H9 (cell line): ENCODE measurements around the gene TOR3A. TPM values are rescaled to one million over a fixed set of nuclear protein-coding genes. Genes with fewer than 3 reads are reported as not detected.

Experiments used
- DNase-seq: peaks from one replicate; pipeline ENCODE4 v3.0.0-alpha.2; 2017
- H2AFZ ChIP-seq: one replicate; pipeline ENCODE4 v1.6.1; 2013; ENCODE audit warnings: mild to moderate bottlenecking, low read length, control low read depth, moderate library complexity
- H2AK5ac ChIP-seq: 2 replicates; pipeline ENCODE4 v1.6.1; 2013; ENCODE audit warnings: low read length, control low read depth, mixed read lengths; ENCODE audit not compliant: insufficient read length
- H2BK120ac ChIP-seq: one replicate; pipeline ENCODE4 v1.6.1; 2013; ENCODE audit warnings: low read depth, mild to moderate bottlenecking, low read length, control low read depth, inconsistent platforms; ENCODE audit not compliant: poor library complexity, severe bottlenecking
- H2BK12ac ChIP-seq: 2 replicates; pipeline ENCODE4 v1.6.1; 2013; ENCODE audit warnings: low read length, control low read depth, mixed read lengths, low read depth; ENCODE audit not compliant: insufficient read length
- H2BK15ac ChIP-seq: 2 replicates; pipeline ENCODE4 v1.6.1; 2013; ENCODE audit warnings: low read depth, low read length, control low read depth
- H2BK20ac ChIP-seq: one replicate; pipeline ENCODE4 v1.6.1; 2013; ENCODE audit warnings: low read depth, mild to moderate bottlenecking, low read length, control low read depth, inconsistent platforms; ENCODE audit not compliant: poor library complexity, severe bottlenecking
- H2BK5ac ChIP-seq: 2 replicates; pipeline ENCODE4 v1.6.1; 2013; ENCODE audit warnings: low read length, control low read depth, mixed read lengths; ENCODE audit not compliant: insufficient read length
- H3K14ac ChIP-seq: 2 replicates; pipeline ENCODE4 v1.6.1; 2013; ENCODE audit warnings: low read length, control low read depth; ENCODE audit not compliant: insufficient read depth
- H3K18ac ChIP-seq: 2 replicates; pipeline ENCODE4 v1.6.1; 2013; ENCODE audit warnings: low read depth, mild to moderate bottlenecking, mixed read lengths, low read length, control low read depth; ENCODE audit not compliant: insufficient read length
- H3K23ac ChIP-seq: 2 replicates; pipeline ENCODE4 v1.6.1; 2013; ENCODE audit warnings: low read length, control low read depth, mixed read lengths, low read depth; ENCODE audit not compliant: insufficient read length
- H3K23me2 ChIP-seq: 2 replicates; pipeline ENCODE4 v1.6.1; 2013; ENCODE audit warnings: low read depth, mild to moderate bottlenecking, mixed read lengths, low read length, control low read depth; ENCODE audit not compliant: insufficient read length, poor library complexity, severe bottlenecking
- H3K27ac ChIP-seq: 2 replicates; pipeline ENCODE4 v1.5.1; 2013; ENCODE audit warnings: low read length, control low read depth, mixed read lengths, low read depth; ENCODE audit not compliant: insufficient read length
- H3K27me3 ChIP-seq: 2 replicates; pipeline ENCODE4 v1.6.1; 2013; ENCODE audit warnings: low read length, control low read depth, inconsistent platforms; ENCODE audit not compliant: insufficient read depth
- H3K4ac ChIP-seq: 2 replicates; pipeline ENCODE4 v1.6.1; 2013; ENCODE audit warnings: low read depth, mild to moderate bottlenecking, control low read depth, inconsistent platforms, low read length, moderate library complexity
- H3K4me1 ChIP-seq: 2 replicates; pipeline ENCODE4 v1.6.1; 2013; ENCODE audit warnings: low read length, control low read depth, inconsistent platforms; ENCODE audit not compliant: insufficient read depth
- H3K4me2 ChIP-seq: 2 replicates; pipeline ENCODE4 v1.6.1; 2013; ENCODE audit warnings: low read length, control low read depth, mixed read lengths; ENCODE audit not compliant: insufficient read length, insufficient read depth
- H3K56ac ChIP-seq: 2 replicates; pipeline ENCODE4 v1.6.1; 2013; ENCODE audit warnings: low read depth, mild to moderate bottlenecking, mixed read lengths, low read length, control low read depth; ENCODE audit not compliant: insufficient read length
- H3K79me1 ChIP-seq: 2 replicates; pipeline ENCODE4 v1.6.1; 2013; ENCODE audit warnings: low read depth, mild to moderate bottlenecking, moderate library complexity, low read length, control low read depth, inconsistent platforms; ENCODE audit not compliant: insufficient read depth, poor library complexity, severe bottlenecking
- H3K79me2 ChIP-seq: 2 replicates; pipeline ENCODE4 v1.6.1; 2013; ENCODE audit warnings: low read length, control low read depth, inconsistent platforms; ENCODE audit not compliant: insufficient read depth
- H3K9ac ChIP-seq: 2 replicates; pipeline ENCODE4 v1.6.1; 2013; ENCODE audit warnings: low read length, control low read depth, mixed read lengths; ENCODE audit not compliant: insufficient read length; ENCODE audit errors: extremely low read depth
- H3K9me3 ChIP-seq: one replicate; pipeline ENCODE4 v1.6.1; 2013; ENCODE audit warnings: low read depth, low read length, inconsistent platforms; ENCODE audit not compliant: control insufficient read depth
- H3T11ph ChIP-seq: one replicate; pipeline ENCODE4 v1.6.1; 2013; ENCODE audit warnings: mild to moderate bottlenecking, low read length, control low read depth, inconsistent platforms
- H4K20me1 ChIP-seq: one replicate; pipeline ENCODE4 v1.6.1; 2013; ENCODE audit not compliant: control insufficient read depth, insufficient read length, insufficient read depth
- H4K5ac ChIP-seq: 2 replicates; pipeline ENCODE4 v1.6.1; 2013; ENCODE audit warnings: low read depth, mild to moderate bottlenecking, mixed read lengths, low read length, control low read depth; ENCODE audit not compliant: insufficient read length
- H4K8ac ChIP-seq: replicated peaks from 2 replicates; pipeline ENCODE4 v1.6.1; 2013; ENCODE audit warnings: low read length, control low read depth, mixed read lengths, low read depth; ENCODE audit not compliant: insufficient read length
- H4K91ac ChIP-seq: 2 replicates; pipeline ENCODE4 v1.6.1; 2013; ENCODE audit warnings: low read depth, mild to moderate bottlenecking, moderate library complexity, mixed read lengths, low read length, control low read depth; ENCODE audit not compliant: insufficient read length
- H3K27ac Mint-ChIP-seq, 3 experiments: 2 replicates in 2 of 3; 3 replicates in 1 of 3; pipeline ENCODE4 v1.8.0; 2020 to 2021; ENCODE audit warnings: mixed read lengths in 3 of 3, mild to moderate bottlenecking in 1 of 3, moderate library complexity in 1 of 3
- H3K27me3 Mint-ChIP-seq: 2 replicates; pipeline ENCODE4 v1.8.0; 2021; ENCODE audit warnings: low read depth, mild to moderate bottlenecking, moderate library complexity, mixed read lengths
- H3K36me3 Mint-ChIP-seq, 3 experiments: 2 replicates in 2 of 3; 3 replicates in 1 of 3; pipeline ENCODE4 v1.8.0; 2020 to 2021; ENCODE audit warnings: low read depth in 3 of 3, mixed read lengths in 3 of 3; ENCODE audit not compliant: insufficient read depth in 1 of 3
- H3K4me1 Mint-ChIP-seq, 2 experiments: 2 replicates each; pipeline ENCODE4 v1.8.0; 2020; ENCODE audit warnings: mixed read lengths in 2 of 2
- H3K4me3 Mint-ChIP-seq, 2 experiments: 2 replicates in 1 of 2; 3 replicates in 1 of 2; pipeline ENCODE4 v1.8.0; 2020 to 2021; ENCODE audit warnings: mild to moderate bottlenecking in 2 of 2, mixed read lengths in 2 of 2, moderate library complexity in 1 of 2
- H3K9me3 Mint-ChIP-seq, 2 experiments: 2 replicates in 1 of 2; 3 replicates in 1 of 2; pipeline ENCODE4 v1.8.0; 2020; ENCODE audit warnings: mild to moderate bottlenecking in 2 of 2, mixed read lengths in 2 of 2, moderate library complexity in 1 of 2
- CTCF ChIP-seq: fragments of 200-600 bp; sonication (generic); conservative IDR thresholded peaks from 3 replicates; pipeline ENCODE4 v1.8.0; 2021; ENCODE audit warnings: antibody characterized with exemption, mild to moderate bottlenecking
- WGBS: extraction: QIAGEN DNeasy Blood & Tissue Kit; methylation state at CpG from one replicate; pipeline ENCODE4 v1.1.7; 2013; ENCODE audit warnings: missing lambda C conversion rate, low lambda C conversion rate, mixed read lengths; ENCODE audit not compliant: insufficient read length; ENCODE audit errors: extremely low coverage; 5-methylcytosine and 5-hydroxymethylcytosine counted together
- total RNA-seq: library from RNA; stranded (reverse); gene quantifications from 2 replicates; pipeline ENCODE4 v1.2.1, GENCODE V29; 2021

Gene TOR3A
- total RNA-seq, 1 experiment from 2014 or later: 27.3 TPM

DNA sequence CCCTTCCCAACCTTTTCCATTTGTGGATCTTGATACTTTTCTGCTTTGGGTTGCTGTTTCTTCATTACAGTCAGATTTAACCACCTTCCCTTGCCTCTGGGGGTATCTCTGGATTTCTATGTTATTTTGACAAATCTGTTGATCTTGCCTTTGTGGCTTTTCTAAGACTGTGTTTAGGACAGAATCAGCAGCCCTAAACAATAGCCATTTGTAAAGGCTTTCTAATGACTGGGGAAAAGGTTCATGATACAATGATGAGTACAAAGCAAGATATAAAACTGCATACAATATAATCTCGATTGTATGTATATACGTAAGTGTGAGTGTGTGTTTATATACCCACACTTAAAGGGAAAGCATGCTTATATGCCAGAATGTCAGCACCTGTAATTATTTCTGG is 28.4 kb upstream of the TOR3A start:
- Histone ChIP-seq H2BK120ac (no peak overlapping the region), H3K4me2 (no peak overlapping the region), H3K23me2 (no peaks in the 10 kb centered on the region), H3K4ac (no peak overlapping the region), H4K20me1 (peaks cover 2% of the 10 kb centered on the region), H4K91ac (no peak overlapping the region), H3K56ac (no peak overlapping the region), H2BK15ac (no peak overlapping the region), H2AFZ (no peak overlapping the region), H3K9ac (no peak overlapping the region), H3T11ph (no peak overlapping the region), H4K5ac (no peak overlapping the region), H2AK5ac (no peak overlapping the region), H2BK12ac (no peak overlapping the region), H2BK20ac (no peak overlapping the region), H3K14ac (no peak overlapping the region), H3K9me3 (no peaks in the 10 kb centered on the region), H3K27me3 (no peaks in the 10 kb centered on the region), H3K79me1 (no peaks in the 10 kb centered on the region), H3K23ac (no peak overlapping the region), H3K27ac (no peak overlapping the region), H4K8ac (no peak overlapping the region), H3K79me2 (no peaks in the 10 kb centered on the region), H2BK5ac (no peak overlapping the region), H3K18ac (no peak overlapping the region), H3K4me1 (peaks cover 4% of the 10 kb centered on the region; the same call in 1 of the 2 replicates)
- Mint-ChIP-seq H3K4me3 (no peak overlapping the region), H3K9me3 (0 out of 5 replicates have a peak, but pooled peaks cover 0 to 2% of the 10 kb centered on the region in 2 experiments), H3K36me3 (peaks cover 17 to 27% (median 26%) of the 10 kb centered on the region in 3 experiments), H3K27me3 (no peaks in the 10 kb centered on the region), H3K27ac (no peak overlapping the region), H3K4me1 (peaks cover 8 to 9% of the 10 kb centered on the region in 2 experiments)
- WGBS: no CpG with 5 or more reads among the region's 2 CpGs
- no peak for DNase-seq
- TF ChIP-seq CTCF: no peak
